GM12878 (cell line): Measurements from ENCODE around the gene COL4A4. TPM values are rescaled to one million over a fixed set of nuclear protein-coding genes. Genes with fewer than 3 reads are reported as not detected.

Source experiments
- BHLHE40 ChIP-seq, 2 experiments: fragments of 450-650 bp in 1 of 2; IDR thresholded peaks; 2 replicates each; pipeline ENCODE4 v1.6.1; 2011 to 2017; ENCODE audit warnings: low read depth in 2 of 2, borderline replicate concordance in 1 of 2, improper control_type of control experiment in 1 of 2, low read length in 1 of 2, mild to moderate bottlenecking in 1 of 2
- CEBPB ChIP-seq, 2 experiments: fragments of 150-350 bp in 1 of 2; IDR thresholded peaks; 2 replicates each; pipeline ENCODE4 v1.6.1; 2012 to 2014; ENCODE audit warnings: low read depth in 2 of 2, low read length in 2 of 2, borderline replicate concordance in 1 of 2, inconsistent platforms in 1 of 2
- CREB1 ChIP-seq: IDR thresholded peaks from 2 replicates; pipeline ENCODE4 v1.6.1; 2012; ENCODE audit warnings: low read depth, mild to moderate bottlenecking, inconsistent platforms
- ESRRA ChIP-seq: IDR thresholded peaks from 2 replicates; pipeline ENCODE4 v1.6.1; 2012; ENCODE audit warnings: mild to moderate bottlenecking, low read length, improper control_type of control experiment
- MEF2A ChIP-seq: IDR thresholded peaks from 2 replicates; pipeline ENCODE4 v1.6.1; 2011; ENCODE audit warnings: low read depth, mild to moderate bottlenecking, low read length, moderate library complexity; ENCODE audit not compliant: insufficient read depth
- NR2C2 ChIP-seq: IDR thresholded peaks from 2 replicates; pipeline ENCODE4 v1.6.1; 2011; ENCODE audit warnings: borderline replicate concordance, low read depth; ENCODE audit not compliant: control insufficient read depth, insufficient read length
- POLR2AphosphoS5 ChIP-seq: IDR thresholded peaks from 2 replicates; pipeline ENCODE4 v1.6.1; 2011; ENCODE audit warnings: mild to moderate bottlenecking, low read length, inconsistent platforms
- RUNX3 ChIP-seq: IDR thresholded peaks from 2 replicates; pipeline ENCODE4 v1.6.1; 2012; ENCODE audit warnings: low read length, inconsistent platforms
- SREBF1 ChIP-seq: IDR thresholded peaks from 2 replicates; pipeline ENCODE4 v1.6.1; 2012; ENCODE audit warnings: mild to moderate bottlenecking, low read length
- TCF12 ChIP-seq: IDR thresholded peaks from 2 replicates; pipeline ENCODE4 v1.6.1; 2011; ENCODE audit warnings: low read depth, mild to moderate bottlenecking, low read length
- USF2 ChIP-seq: IDR thresholded peaks from 2 replicates; pipeline ENCODE4 v1.6.1; 2011; ENCODE audit warnings: low read depth, low read length, improper control_type of control experiment, borderline replicate concordance
- polyA plus RNA-seq, 11 experiments: library from polyadenylated mRNA; depleted of rRNA in 4 of 11; unstranded in 6 of 11; stranded (reverse) in 5 of 11; fragments of >200 nt; fragmentation: Nextera tagmentation in 4 of 11; fragmentation: Illumina TruSeq in 1 of 11; extraction: Ambion mirVana in 4 of 11; extraction: Trizol in 1 of 11; gene quantifications; 1 replicate in 1 of 11; 2 replicates in 10 of 11; pipeline versions ENCODE4 v1.2.1 to v1.2.3, GENCODE V29; 2011 to 2016; ENCODE audit warnings: inconsistent platforms in 2 of 11, missing spikeins in 2 of 11, low read depth in 1 of 11
- total RNA-seq, 4 experiments: library from RNA; depleted of rRNA in 3 of 4; stranded (reverse); fragments of >200 nt in 3 of 4; fragmentation: Illumina TruSeq in 1 of 4; extraction: Trizol in 1 of 4; gene quantifications; 2 replicates each; pipeline versions ENCODE4 v1.2.1 to v1.2.3, GENCODE V29; 2013 to 2021
- TF ChIP-seq, protein P1 (sequence below): fragments of 450-650 bp; IDR thresholded peaks from 2 replicates; pipeline ENCODE4 v1.6.1; 2016; ENCODE audit warnings: mild to moderate bottlenecking
- TF ChIP-seq, protein P2 (sequence below): fragments of 450-650 bp; IDR thresholded peaks from 2 replicates; pipeline ENCODE4 v1.6.1; 2017; ENCODE audit warnings: borderline replicate concordance

COL4A4 gene
- total and polyA plus RNA-seq, 10 of the 15 experiments (the other 5 are each of a cell fraction or from before 2014, with no cell fraction given): 0.19 to 4.0 (median 2.1) TPM

- TF ChIP-seq CEBPB (IDR thresholded peaks at IDR 0.05; ENCODE audit: borderline replicate concordance in 1 of 2, low read depth in 2 of 2, low read length in 2 of 2) (no peak), POLR2AphosphoS5 (no peak), MEF2A (no peak), CREB1 (0 out of 2 replicates have a peak, but pooled peaks have one; percentile 17), TCF12 (no peak), BHLHE40 (IDR thresholded peaks at IDR 0.05; ENCODE audit: borderline replicate concordance in 1 of 2, low read depth in 2 of 2, low read length in 1 of 2) (no peak), SREBF1 (no peak), NR2C2 (no peak), USF2 (no peak), ESRRA (no peak), RUNX3 (peak; percentile 27; the same call in 1 of the 2 replicates)
- TF ChIP-seq, protein P1, sequence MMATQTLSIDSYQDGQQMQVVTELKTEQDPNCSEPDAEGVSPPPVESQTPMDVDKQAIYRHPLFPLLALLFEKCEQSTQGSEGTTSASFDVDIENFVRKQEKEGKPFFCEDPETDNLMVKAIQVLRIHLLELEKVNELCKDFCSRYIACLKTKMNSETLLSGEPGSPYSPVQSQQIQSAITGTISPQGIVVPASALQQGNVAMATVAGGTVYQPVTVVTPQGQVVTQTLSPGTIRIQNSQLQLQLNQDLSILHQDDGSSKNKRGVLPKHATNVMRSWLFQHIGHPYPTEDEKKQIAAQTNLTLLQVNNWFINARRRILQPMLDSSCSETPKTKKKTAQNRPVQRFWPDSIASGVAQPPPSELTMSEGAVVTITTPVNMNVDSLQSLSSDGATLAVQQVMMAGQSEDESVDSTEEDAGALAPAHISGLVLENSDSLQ: no peak
- TF ChIP-seq, protein P2, sequence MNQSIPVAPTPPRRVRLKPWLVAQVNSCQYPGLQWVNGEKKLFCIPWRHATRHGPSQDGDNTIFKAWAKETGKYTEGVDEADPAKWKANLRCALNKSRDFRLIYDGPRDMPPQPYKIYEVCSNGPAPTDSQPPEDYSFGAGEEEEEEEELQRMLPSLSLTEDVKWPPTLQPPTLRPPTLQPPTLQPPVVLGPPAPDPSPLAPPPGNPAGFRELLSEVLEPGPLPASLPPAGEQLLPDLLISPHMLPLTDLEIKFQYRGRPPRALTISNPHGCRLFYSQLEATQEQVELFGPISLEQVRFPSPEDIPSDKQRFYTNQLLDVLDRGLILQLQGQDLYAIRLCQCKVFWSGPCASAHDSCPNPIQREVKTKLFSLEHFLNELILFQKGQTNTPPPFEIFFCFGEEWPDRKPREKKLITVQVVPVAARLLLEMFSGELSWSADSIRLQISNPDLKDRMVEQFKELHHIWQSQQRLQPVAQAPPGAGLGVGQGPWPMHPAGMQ: no peak
Observed at GRCh38 chr2:227163998-227164762, at the start of gene COL4A4, which contains the start of gene COL4A3 (continued).
